Vagina (tissue), 2 donors: ENCODE data around the gene AKAP13.

Experiments used
- CTCF ChIP-seq, 3 experiments: fragments of 450-650 bp in 2 of 3; fragments of 200-600 bp in 1 of 3; sonication (generic) in 1 of 3; IDR thresholded peaks; one replicate each; pipeline ENCODE4 v1.5.1; 2017 to 2019; ENCODE audit warnings: antibody characterized with exemption in 3 of 3, mild to moderate bottlenecking in 2 of 3, moderate library complexity in 2 of 3
- POLR2A ChIP-seq, 2 donors: fragments of 450-650 bp; IDR thresholded peaks; one replicate each; pipeline ENCODE4 v1.6.1; 2017; ENCODE audit warnings: antibody characterized with exemption in 2 of 2, mild to moderate bottlenecking in 2 of 2, moderate library complexity in 2 of 2
- POLR2AphosphoS5 ChIP-seq, 2 donors: sonication (generic); formaldehyde crosslinking; IDR thresholded peaks; one replicate each; pipeline ENCODE4 v1.9.0; 2017; ENCODE audit warnings: antibody characterized with exemption in 2 of 2, mild to moderate bottlenecking in 2 of 2, low read depth in 1 of 2; ENCODE audit not compliant: insufficient read depth in 1 of 2

DNA sequence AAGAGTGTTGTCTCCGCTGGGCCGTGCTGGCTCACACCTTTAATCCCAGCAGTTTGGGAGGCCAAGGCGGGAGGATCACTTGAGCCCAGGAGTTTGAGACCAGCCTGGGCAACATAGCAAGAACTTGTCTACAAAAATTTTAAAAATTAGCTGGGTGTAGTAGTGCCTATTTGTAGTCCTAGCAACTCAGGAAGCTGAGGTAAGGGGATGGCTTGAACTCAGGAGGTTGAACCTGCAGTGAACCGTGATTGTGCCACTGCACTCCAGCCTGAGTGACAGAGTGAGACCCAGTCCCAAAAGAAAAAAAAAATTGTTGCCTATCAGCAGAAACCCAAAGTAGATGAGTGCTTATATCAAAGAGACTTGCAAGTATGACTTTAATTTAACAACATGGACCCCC is 12.7 kb upstream of the AKAP13 start:
- TF ChIP-seq CTCF (IDR thresholded peaks at IDR 0.05): no peak
- no peak for TF ChIP-seq POLR2A (IDR thresholded peaks at IDR 0.05)
- TF ChIP-seq POLR2AphosphoS5 (IDR thresholded peaks at IDR 0.05; ENCODE audit: insufficient read depth in 1 of 2, low read depth in 1 of 2): no peak
